HepG2 (cell line): Measurements from ENCODE around the gene TMEM9.

Experiments used
- ARHGAP35 ChIP-seq: sonication (generic); formaldehyde crosslinking; IDR thresholded peaks from 2 replicates; pipeline ENCODE4 v1.9.0; 2022; ENCODE audit warnings: mild to moderate bottlenecking, inconsistent platforms, moderate library complexity, missing genetic modification reagents, borderline replicate concordance
- CBFB ChIP-seq: sonication (generic); formaldehyde crosslinking; IDR thresholded peaks from 2 replicates; pipeline ENCODE4 v1.4.0; 2020; ENCODE audit warnings: missing genetic modification reagents
- CTCF ChIP-seq: sonication (generic); formaldehyde crosslinking; IDR thresholded peaks from 2 replicates; pipeline ENCODE4 v1.5.0; 2020; ENCODE audit warnings: mild to moderate bottlenecking, missing genetic modification reagents, moderate library complexity
- IRF9 ChIP-seq: sonication (generic); formaldehyde crosslinking; IDR thresholded peaks from 2 replicates; pipeline ENCODE4 v1.8.0; 2022; ENCODE audit warnings: missing genetic modification reagents, mild to moderate bottlenecking, borderline replicate concordance
- MYC ChIP-seq: sonication (generic); formaldehyde crosslinking; IDR thresholded peaks from 2 replicates; pipeline ENCODE4 v1.9.0; 2021; ENCODE audit warnings: missing genetic modification reagents, borderline replicate concordance
- NR3C1 ChIP-seq: sonication (generic); formaldehyde crosslinking; IDR thresholded peaks from 2 replicates; pipeline ENCODE4 v1.4.0; 2020; ENCODE audit warnings: missing genetic modification reagents
- ZBED4 ChIP-seq: sonication (generic); formaldehyde crosslinking; IDR thresholded peaks from 2 replicates; pipeline ENCODE4 v1.4.0; 2020; ENCODE audit warnings: missing genetic modification reagents, borderline replicate concordance

GRCh38 chr1:201125019-201125418, 29.3 kb downstream of the TMEM9 start:
- TF ChIP-seq ZBED4 (CRISPR knock-in tag) (no peak), NR3C1 (no peak), MYC (no peak), ARHGAP35 (CRISPR knock-in tag) (no peak), CTCF (CRISPR knock-in tag) (no peak), IRF9 (CRISPR knock-in tag) (no peak), CBFB (CRISPR knock-in tag) (no peak)
